SK-N-SH treated with all-trans-retinoic acid at 6 μM for 48 hours (cell line): ENCODE measurements around the gene SLC12A9.
"Not testable (repeated sequence)": the region's sequence is repeated elsewhere in the genome, so short reads cannot be mapped to it uniquely, and the experiment has no call there.

ENCODE experiments used
- ATAC-seq: fragments of 200-7000 bp; cut with Tn5 transposase; 3 replicates; pipeline ENCODE4 v1.9.1; 2020; ENCODE audit warnings: mild to moderate bottlenecking, moderate library complexity
- ARNTL ChIP-seq: fragments of 450-650 bp; formaldehyde crosslinking; IDR thresholded peaks from 2 replicates; pipeline ENCODE4 v1.5.0; 2020; ENCODE audit warnings: low read depth, mild to moderate bottlenecking, moderate library complexity, borderline replicate concordance
- BACH2 ChIP-seq: fragments of 250-450 bp; sonication (Bioruptor Pico); IDR thresholded peaks from 2 replicates; pipeline ENCODE4 v1.9.0; 2021; ENCODE audit warnings: mild to moderate bottlenecking, borderline replicate concordance
- CREB5 ChIP-seq: fragments of 250-450 bp; sonication (Bioruptor Pico); IDR thresholded peaks from 2 replicates; pipeline ENCODE4 v1.5.1; 2020; ENCODE audit warnings: low read depth, mild to moderate bottlenecking, moderate library complexity
- CSDC2 ChIP-seq: fragments of 250-450 bp; sonication (Bioruptor Pico); IDR thresholded peaks from 2 replicates; pipeline ENCODE4 v1.5.0; 2020; ENCODE audit warnings: mild to moderate bottlenecking, moderate library complexity
- CSRNP3 ChIP-seq: fragments of 250-450 bp; sonication (Bioruptor Pico); IDR thresholded peaks from 2 replicates; pipeline ENCODE4 v1.5.1; 2021; ENCODE audit warnings: mild to moderate bottlenecking, moderate library complexity
- ESRRG ChIP-seq: fragments of 250-450 bp; sonication (Bioruptor Pico); IDR thresholded peaks from 2 replicates; pipeline ENCODE4 v1.6.1; 2021; ENCODE audit warnings: mild to moderate bottlenecking
- GLIS3 ChIP-seq: fragments of 250-450 bp; sonication (Bioruptor Pico); IDR thresholded peaks from 2 replicates; pipeline ENCODE4 v1.5.0; 2020; ENCODE audit warnings: mild to moderate bottlenecking, moderate library complexity
- ISL1 ChIP-seq: fragments of 250-450 bp; sonication (Bioruptor Pico); IDR thresholded peaks from 2 replicates; pipeline ENCODE4 v2.1.2; 2022; ENCODE audit warnings: mild to moderate bottlenecking, moderate library complexity
- OSR1 ChIP-seq: fragments of 250-450 bp; sonication (Bioruptor Pico); IDR thresholded peaks from 2 replicates; pipeline ENCODE4 v1.8.0; 2022; ENCODE audit warnings: moderate library complexity, mild to moderate bottlenecking, inconsistent platforms
- PPARA ChIP-seq: fragments of 250-450 bp; sonication (Bioruptor Pico); IDR thresholded peaks from 2 replicates; pipeline ENCODE4 v1.5.0; 2020; ENCODE audit warnings: mild to moderate bottlenecking, borderline replicate concordance
- RARB ChIP-seq: fragments of 250-450 bp; sonication (Bioruptor Pico); IDR thresholded peaks from 2 replicates; pipeline ENCODE4 v1.8.0; 2021; ENCODE audit warnings: mild to moderate bottlenecking, moderate library complexity
- TCF4 ChIP-seq: fragments of 250-450 bp; sonication (Bioruptor Pico); IDR thresholded peaks from 2 replicates; pipeline ENCODE4 v1.8.0; 2021; ENCODE audit warnings: mild to moderate bottlenecking, moderate library complexity, borderline replicate concordance
- TOX ChIP-seq: fragments of 250-450 bp; sonication (Bioruptor Pico); IDR thresholded peaks from 2 replicates; pipeline ENCODE4 v1.8.0; 2021; ENCODE audit warnings: mild to moderate bottlenecking, moderate library complexity, borderline replicate concordance
- TSHZ2 ChIP-seq: fragments of 250-450 bp; sonication (Bioruptor Pico); IDR thresholded peaks from 2 replicates; pipeline ENCODE4 v1.5.0; 2020; ENCODE audit warnings: mild to moderate bottlenecking, moderate library complexity
- ZC3H10 ChIP-seq: fragments of 250-450 bp; sonication (Bioruptor Pico); IDR thresholded peaks from 2 replicates; pipeline ENCODE4 v1.5.1; 2021; ENCODE audit warnings: mild to moderate bottlenecking, moderate library complexity
- ZFP3 ChIP-seq: fragments of 250-450 bp; sonication (Bioruptor Pico); IDR thresholded peaks from 2 replicates; pipeline ENCODE4 v1.5.0; 2020; ENCODE audit warnings: mild to moderate bottlenecking, moderate library complexity
- ZFP30 ChIP-seq: fragments of 450-650 bp; formaldehyde crosslinking; IDR thresholded peaks from 2 replicates; pipeline ENCODE4 v1.5.0; 2022; ENCODE audit warnings: mild to moderate bottlenecking, moderate library complexity
- ZNF565 ChIP-seq: fragments of 450-650 bp; formaldehyde crosslinking; conservative IDR thresholded peaks from 2 replicates; pipeline ENCODE4 v1.5.0; 2020; ENCODE audit warnings: low read depth, mild to moderate bottlenecking, moderate library complexity
- ZNF70 ChIP-seq: fragments of 450-650 bp; formaldehyde crosslinking; IDR thresholded peaks from 2 replicates; pipeline ENCODE4 v1.5.0; 2020; ENCODE audit warnings: mild to moderate bottlenecking, moderate library complexity
- ZNF8 ChIP-seq: fragments of 450-650 bp; formaldehyde crosslinking; IDR thresholded peaks from 2 replicates; pipeline ENCODE4 v1.5.0; 2020; ENCODE audit warnings: mild to moderate bottlenecking, moderate library complexity
- TF ChIP-seq, protein P1 (sequence below): fragments of 250-450 bp; sonication (Bioruptor Pico); IDR thresholded peaks from 2 replicates; pipeline ENCODE4 v1.8.0; 2020; ENCODE audit warnings: mild to moderate bottlenecking, moderate library complexity, borderline replicate concordance
- TF ChIP-seq, protein P2 (sequence below): fragments of 250-450 bp; sonication (Bioruptor Pico); IDR thresholded peaks from 2 replicates; pipeline ENCODE4 v1.8.0; 2021; ENCODE audit warnings: low read depth, mild to moderate bottlenecking, moderate library complexity, borderline replicate concordance

Gene SLC12A9

DNA sequence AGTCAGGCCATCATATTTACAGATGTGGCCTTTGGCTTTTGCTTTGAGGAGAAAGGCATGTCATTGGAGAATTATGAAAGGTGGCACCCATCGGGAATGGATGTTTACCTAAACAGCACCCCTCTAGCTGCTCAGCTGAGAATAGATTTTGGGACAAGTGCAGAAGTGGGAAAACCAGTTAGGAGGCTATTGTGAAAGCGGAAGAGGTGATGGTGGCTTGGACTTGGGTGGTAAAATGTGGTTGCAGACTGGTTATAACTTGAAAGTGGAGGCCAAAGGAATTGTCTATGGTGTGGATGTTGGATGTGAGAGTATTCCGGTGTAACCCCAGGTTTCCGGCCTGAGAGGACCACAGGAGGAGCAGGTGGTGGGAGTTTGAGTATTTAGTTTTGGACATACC lies 5.2 kb upstream of the SLC12A9 start:
- no peak for ATAC-seq
- no peak for TF ChIP-seq GLIS3 (CRISPR knock-in tag)
- no peak for TF ChIP-seq BACH2 (CRISPR knock-in tag)
- no peak for TF ChIP-seq ZNF565
- TF ChIP-seq, all 23 proteins: peak for 0

GRCh38 chr7:100854146-100854895 lies 1.8 kb downstream of the SLC12A9 start:
- no peak for ATAC-seq
- TF ChIP-seq RARB (CRISPR knock-in tag) = no peak
- TF ChIP-seq PPARA (CRISPR knock-in tag) = no peak
- no peak for TF ChIP-seq ARNTL
- no peak for TF ChIP-seq ZNF565
- TF ChIP-seq ZFP3 = no peak
- no peak for TF ChIP-seq CSRNP3 (CRISPR knock-in tag)
- TF ChIP-seq GLIS3 (CRISPR knock-in tag) = no peak
- TF ChIP-seq ZNF8 (CRISPR knock-in tag) = no peak
- no peak for TF ChIP-seq TSHZ2 (CRISPR knock-in tag)

GRCh38 chr7:100854899-100855298 lies 2.4 kb downstream of the SLC12A9 start:
- not testable (repeated sequence) for ATAC-seq

- ATAC-seq = no peak
- TF ChIP-seq CREB5 (no peak), ZNF70 (CRISPR knock-in tag) (no peak), RARB (CRISPR knock-in tag) (no peak), GLIS3 (CRISPR knock-in tag) (no peak), PPARA (CRISPR knock-in tag) (no peak), ISL1 (no peak), ZC3H10 (CRISPR knock-in tag) (no peak), ZFP3 (no peak), CSDC2 (no peak), TOX (no peak)
- TF ChIP-seq, protein P1, sequence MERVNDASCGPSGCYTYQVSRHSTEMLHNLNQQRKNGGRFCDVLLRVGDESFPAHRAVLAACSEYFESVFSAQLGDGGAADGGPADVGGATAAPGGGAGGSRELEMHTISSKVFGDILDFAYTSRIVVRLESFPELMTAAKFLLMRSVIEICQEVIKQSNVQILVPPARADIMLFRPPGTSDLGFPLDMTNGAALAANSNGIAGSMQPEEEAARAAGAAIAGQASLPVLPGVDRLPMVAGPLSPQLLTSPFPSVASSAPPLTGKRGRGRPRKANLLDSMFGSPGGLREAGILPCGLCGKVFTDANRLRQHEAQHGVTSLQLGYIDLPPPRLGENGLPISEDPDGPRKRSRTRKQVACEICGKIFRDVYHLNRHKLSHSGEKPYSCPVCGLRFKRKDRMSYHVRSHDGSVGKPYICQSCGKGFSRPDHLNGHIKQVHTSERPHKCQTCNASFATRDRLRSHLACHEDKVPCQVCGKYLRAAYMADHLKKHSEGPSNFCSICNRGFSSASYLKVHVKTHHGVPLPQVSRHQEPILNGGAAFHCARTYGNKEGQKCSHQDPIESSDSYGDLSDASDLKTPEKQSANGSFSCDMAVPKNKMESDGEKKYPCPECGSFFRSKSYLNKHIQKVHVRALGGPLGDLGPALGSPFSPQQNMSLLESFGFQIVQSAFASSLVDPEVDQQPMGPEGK = no peak
- TF ChIP-seq, protein P2, sequence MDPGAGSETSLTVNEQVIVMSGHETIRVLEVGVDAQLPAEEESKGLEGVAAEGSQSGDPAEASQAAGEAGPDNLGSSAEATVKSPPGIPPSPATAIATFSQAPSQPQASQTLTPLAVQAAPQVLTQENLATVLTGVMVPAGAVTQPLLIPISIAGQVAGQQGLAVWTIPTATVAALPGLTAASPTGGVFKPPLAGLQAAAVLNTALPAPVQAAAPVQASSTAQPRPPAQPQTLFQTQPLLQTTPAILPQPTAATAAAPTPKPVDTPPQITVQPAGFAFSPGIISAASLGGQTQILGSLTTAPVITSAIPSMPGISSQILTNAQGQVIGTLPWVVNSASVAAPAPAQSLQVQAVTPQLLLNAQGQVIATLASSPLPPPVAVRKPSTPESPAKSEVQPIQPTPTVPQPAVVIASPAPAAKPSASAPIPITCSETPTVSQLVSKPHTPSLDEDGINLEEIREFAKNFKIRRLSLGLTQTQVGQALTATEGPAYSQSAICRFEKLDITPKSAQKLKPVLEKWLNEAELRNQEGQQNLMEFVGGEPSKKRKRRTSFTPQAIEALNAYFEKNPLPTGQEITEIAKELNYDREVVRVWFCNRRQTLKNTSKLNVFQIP (CRISPR knock-in tag) = no peak
Observed at GRCh38 chr7:100855515-100855914, 3.0 kb downstream of the SLC12A9 start.

GRCh38 chr7:100856871-100857282 lies 4.4 kb downstream of the SLC12A9 start:
- no peak for ATAC-seq
- TF ChIP-seq GLIS3 (CRISPR knock-in tag) (no peak), CSDC2 (no peak), ZFP3 (no peak), RARB (CRISPR knock-in tag) (no peak), CSRNP3 (CRISPR knock-in tag) (no peak), ZFP30 (CRISPR knock-in tag) (no peak), TOX (no peak), TCF4 (CRISPR knock-in tag) (no peak), ZNF8 (CRISPR knock-in tag) (no peak), ESRRG (no peak), OSR1 (no peak), ISL1 (no peak)
- TF ChIP-seq, all 23 proteins: peak for 0
